Measurements from ENCODE around the gene IRF4.
"Not testable (repeated sequence)": the region's sequence is repeated elsewhere in the genome, so short reads cannot be mapped to it uniquely, and the experiment has no call there.

The IRF4 gene

DNA sequence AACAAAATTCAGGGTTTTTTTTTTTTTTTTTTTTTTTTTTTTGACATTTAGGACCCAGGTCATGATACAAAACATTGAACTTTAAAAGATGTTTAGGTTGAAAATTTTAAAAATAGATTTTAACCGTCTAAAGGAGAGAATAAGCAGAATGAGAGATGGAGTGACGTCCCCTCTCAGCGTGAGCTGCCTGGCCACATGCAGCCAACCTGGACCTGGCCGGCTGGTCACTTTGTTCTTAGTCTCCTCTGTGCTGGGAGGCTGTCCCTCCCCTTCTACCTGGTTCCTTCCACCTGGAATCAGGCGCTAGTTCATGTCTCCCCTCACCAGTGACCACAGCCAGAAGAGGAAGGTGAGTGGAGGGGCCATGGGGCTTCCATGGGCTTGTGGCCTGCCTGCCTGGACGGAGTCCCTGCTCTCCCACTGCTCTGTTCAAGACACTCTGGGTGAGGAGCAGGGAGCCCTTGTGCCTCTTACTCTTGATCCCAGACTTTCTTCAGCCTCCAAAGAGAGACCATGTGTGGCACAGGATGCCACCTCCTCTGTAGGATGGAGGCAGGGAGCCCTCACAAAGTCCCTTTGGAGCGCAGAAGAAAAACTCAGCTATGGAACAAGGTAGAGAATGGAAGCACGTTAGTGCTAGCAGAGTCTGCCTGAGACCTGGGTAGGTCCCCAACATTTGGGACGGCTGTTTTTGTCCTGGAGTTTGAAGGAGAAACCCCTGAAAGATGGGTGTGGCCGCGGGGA lies 31.7 kb downstream of the IRF4 start:
- no peak for DNase-seq

DNA sequence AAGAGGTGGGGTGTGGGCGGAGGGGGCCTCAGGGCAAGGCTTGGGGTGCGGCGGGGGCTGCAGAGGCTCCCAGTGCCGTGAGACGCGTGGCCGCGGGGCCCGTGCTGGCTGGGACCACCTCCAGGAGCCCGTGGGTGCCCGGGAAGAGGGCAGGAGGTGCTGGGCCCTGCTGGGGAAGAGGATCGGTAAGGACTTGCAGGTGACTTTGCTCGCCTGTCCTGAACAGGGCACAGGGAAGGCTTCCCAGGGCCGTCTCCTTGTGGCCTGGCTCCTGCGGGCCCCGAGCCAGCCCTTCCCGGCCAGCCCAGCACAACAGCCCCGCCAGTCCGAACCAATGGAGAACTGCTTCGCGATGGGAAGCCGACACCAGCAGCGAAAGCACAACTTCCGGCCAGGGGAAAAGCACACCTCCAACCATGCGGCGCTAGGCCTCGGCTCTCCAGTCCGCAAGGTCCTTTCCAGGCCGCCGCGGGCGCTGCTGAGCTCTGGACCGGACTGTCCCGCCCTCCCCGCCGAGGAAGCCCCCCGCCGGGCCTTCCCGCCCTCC lies 32.3 kb downstream of the IRF4 start:
- DNase-seq: no peak

DNA sequence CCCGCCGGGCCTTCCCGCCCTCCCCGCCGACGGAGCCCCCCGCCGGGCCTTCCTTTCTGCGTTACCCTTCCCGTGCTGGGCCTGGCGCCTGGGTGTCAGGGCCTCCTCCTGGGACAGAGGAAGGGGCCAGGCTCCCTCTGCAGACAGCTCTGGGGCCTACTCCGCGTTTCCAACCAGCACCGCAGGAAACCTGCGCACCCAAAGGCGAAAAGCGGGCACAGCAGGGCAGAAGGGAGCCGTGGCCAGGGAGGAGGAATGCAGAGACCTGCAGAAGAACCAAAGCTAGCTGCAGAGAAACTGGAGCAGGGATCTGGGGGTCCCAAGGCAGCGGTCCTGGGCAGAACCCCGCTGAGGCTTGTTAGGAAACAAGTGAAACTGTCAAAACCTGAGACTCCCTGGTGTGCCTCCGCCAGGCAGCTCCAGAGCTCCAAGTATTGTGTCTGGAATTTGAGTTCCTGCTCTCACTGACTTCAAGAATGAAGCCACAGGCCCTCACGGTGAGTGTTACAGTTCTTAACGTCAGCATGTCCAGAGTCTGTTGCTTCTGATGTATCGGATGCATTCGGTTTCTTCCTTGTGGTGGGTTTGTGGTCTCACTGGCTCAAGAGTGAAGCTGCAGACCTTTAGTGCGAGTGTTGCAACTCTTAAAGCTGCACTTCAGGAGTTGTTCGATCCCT lies 33.3 kb downstream of the IRF4 start:
- DNase-seq: no peak

DNA sequence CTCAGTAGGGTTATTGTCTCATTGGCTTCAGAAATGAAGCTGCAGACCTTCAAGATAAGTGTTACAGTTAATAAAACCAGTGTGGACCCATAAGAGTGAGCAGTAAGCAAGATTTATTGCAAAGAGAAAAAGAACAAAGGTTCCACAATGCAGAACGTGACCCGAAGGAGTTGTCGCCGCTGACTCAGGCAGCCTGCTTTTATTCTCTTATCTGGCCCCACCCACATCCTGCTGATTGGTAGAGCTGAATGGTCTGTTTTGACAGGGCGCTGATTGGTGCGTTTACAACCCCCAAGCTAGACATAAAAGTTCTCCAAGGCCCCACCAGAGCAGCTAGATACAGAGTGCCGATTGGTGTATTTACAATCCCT lies 33.9 kb downstream of the IRF4 start:
- DNase-seq: not testable (repeated sequence)

DNA sequence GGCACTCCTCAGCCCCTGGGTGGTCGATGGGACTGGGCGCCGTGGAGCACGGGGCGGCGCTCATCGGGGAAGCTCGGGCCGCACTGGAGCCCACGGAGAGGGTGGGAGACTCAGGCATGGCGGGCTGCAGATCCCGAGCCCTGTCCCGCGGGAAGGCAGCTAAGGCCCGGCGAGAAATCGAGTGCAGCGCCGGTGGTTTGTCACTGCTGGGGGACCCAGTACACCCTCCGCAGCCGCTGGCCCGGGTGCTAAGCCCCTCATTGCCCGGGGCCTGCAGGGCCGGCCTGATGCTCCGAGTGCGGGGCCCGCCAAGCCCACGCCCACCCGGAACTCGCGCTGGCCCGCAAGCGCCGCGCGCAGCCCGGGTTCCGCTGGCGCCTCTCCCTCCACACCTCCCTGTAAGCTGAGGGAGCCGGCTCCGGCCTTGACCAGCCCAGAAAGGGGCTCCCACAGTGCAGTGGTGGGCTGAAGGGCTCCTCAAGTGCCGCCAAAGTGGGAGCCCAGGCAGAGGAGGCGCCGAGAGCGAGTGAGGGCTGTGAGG lies 34.7 kb downstream of the IRF4 start:
- DNase-seq: not testable (repeated sequence)

DNA sequence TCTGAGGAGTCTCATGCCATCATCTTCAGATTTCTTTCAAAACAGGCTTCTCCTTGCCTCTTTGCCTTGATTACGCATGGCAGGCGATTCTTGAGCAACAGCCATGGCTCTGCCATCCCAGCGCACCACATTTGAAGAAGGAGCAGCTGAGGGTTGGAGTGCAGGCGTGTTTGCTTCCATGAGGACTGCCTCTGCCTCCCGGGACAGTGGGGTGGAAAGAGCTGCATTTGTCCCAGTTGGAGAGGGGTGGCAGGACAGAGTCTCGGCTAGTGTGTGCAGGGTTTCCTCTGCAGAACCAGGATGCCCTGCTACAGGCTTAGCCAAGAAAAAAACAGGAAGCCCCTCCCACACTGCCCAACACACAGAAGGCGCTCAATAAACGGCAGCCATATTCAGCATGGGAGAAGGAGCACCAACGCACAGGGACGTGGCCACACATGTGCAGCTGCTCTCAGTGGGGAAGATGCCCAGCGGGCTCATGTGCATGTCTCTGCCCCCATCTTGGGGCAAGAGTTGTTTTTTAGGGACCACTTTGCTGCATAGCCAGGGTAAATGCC lies 36.6 kb downstream of the IRF4 start:
- no peak for DNase-seq

DNA sequence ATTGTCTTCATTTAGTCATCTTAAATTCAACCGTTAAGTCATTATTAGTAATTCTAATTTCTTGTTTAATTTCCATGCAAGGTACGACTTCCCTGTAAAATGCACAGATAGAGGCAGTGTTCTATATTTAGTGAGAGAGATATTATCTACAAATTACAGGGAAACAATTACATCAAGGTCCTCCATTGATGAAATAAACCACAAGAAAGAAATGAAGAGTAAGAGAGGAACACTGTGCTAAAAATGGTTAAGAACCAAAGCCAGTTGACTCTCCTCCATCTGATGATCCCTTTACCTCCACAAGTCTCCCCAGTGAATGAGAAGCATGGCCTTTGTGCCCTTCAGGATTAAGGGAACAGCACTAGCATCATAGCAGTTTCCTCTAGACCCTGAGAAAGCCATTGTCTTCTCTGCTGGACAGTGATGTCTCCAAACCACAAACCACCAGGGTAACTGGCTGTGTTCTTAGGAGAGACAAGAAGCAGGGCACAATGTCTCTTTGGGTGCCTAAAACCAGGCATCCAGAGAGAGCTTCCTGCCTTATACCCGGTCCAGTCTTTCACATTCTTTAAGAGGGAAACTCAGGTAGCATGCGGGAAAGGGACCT lies 38.1 kb downstream of the IRF4 start:
- no peak for DNase-seq

DNA sequence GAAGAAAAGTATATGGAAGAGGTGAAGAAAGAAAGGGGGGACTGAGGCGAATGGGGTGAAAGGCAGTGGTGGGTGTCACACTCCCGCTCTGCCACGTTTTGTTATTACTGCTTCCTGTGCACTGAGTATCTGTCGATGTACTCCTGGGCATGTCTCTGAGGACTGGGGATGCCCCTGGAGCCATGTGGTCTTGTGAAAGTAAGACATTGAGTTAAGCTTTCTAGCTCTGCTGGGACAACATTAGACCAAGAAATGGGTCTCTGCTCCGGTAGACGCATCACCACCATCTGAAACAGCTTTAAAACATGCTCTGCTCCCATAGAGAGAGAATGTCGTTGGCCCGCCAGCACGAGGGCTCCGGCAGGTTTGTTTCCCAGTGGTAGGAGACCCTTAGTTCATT lies 40.0 kb downstream of the IRF4 start:
- DNase-seq: no peak

DNA sequence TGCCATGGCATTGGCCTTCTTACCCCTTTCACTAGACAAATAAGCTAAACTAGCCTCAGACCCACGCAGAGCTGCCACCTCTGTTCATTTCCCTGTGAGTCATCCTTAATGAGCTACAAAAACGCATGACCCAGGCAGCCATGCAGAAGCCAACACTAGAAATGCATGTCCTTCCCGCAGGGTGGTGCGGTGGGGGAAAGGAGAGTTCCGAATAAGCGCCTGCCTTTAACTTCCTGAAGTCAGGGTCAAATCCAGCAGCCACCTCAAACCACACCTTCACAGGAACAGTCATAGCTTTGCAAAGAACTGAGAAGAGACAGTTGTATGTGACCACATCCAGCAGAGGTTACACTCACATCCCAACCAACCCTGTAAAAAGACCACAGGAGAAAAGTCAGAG lies 40.4 kb downstream of the IRF4 start:
- no peak for DNase-seq

DNA sequence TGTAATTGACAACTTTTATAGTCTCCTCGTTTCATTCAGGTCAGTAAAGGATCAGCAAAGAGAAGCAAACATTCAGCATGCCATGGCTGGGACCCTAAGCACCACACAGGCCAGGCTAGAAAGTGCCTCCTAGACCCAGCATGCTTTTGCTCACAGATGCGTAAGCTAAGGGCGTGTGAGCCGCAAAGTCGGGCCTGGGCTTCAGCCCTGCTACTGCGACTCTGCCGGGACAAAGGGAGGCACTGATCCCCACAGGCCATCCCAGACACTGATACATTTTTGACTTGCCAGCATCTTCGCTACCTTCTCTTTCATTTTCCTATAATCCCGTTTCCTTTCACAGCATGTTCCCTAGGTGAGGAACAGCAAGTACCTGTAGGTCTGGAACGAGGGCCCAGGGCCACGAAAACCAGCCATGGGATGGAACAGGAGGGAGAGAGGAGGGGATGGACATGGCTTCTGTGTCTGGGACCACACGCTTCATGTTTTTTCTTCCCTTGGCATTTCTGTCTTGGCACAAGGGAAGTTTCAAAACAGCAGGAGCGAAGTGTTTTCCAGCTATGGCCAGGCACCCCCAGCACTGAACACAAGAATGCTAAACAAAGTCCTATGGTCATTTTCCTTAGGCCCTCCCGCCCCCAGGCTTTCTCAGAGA lies 42.6 kb downstream of the IRF4 start:
- DNase-seq: no peak

DNA sequence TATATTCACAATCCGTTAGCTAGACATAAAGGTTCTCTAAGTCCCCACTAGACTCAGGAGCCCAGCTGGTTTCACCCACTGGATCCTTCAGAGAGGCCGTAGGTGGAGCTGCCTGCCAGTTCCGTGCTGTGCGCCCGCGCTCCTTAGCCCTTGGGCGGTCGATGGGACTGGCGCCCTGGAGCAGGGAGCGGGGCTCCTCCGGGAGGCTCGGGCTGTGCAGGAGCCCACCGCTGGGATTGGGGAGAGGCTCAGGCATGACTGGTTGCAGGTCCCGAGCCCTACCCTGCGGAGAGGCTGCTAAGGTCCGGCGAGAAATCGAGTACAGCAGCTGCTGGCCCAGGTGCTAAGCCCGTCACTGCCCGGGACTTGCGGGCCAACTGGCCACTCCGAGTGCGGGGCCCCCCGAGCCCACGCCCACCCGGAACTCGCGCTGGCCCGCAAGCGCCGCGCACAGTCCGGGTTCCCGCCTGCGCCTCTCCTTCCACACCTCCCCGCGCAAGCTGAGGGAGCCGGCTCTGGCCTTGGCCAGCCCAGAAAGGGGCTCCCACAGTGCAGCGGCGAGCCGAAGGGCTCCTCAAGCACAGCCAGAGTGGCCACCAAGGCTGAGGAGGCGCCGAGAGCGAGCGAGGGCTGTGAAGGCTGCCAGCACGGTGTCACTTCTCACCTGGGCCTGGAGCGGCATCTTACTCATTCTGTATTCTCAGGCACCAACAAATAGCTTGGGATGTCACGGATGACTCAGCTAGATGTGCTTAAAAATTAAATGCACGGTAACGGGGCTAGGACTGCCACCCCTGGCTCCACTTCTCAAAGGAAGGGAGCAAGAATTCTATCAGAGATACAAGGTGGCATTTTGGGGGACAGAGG lies 44.1 kb downstream of the IRF4 start:
- DNase-seq: no peak

DNA sequence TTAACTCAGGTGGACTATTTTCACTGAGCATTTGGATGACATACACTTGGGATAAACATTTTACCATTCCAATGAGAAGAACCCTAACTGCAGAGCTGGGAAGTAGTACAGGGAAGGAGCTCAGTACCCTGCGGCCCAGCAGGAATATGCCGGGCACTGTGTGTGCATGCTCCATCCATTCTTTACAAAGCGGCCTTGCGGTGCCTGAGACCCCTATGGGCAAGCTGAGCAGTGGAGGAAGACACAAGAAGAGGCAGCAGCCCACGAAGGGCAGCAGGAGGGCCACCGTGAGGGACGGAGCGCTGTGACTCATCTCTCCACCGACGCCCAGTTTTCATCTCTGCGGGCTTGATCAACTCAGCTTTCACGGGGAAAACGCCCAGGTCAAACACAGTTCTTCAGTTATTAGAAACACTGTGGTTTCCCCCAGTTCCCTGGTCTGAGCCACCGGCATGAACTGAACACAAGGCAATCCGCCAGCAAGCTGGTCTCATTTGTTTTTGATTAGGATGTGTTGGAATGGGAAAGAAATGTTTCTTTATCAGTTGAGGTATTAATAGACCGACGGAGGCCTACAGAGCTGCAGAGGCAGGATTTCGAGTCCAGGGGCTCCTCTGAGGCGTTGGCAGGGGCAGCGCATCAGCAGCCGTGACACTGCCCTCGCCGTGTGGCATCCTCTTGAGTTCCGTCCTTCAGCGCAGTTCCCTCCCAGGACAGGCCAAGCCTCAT lies 44.9 kb downstream of the IRF4 start:
- no peak for DNase-seq

DNA sequence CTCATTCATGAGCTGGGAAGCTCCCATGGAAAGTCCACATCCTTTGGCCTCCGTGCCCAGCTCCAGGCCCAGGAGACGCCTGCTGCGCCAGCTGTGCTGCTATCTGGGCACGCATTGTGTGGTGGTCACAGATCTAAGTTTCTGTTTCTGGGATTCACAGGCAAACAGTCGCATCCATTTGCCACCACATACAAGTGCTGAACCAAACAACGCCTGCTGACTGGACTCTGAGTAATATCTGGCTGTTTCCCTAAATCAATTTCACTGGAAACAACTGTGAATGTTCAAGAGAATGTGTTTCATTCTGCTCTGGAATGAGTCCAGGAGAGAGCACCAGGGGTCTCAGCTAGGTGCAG lies 45.5 kb downstream of the IRF4 start:
- no peak for DNase-seq

DNA sequence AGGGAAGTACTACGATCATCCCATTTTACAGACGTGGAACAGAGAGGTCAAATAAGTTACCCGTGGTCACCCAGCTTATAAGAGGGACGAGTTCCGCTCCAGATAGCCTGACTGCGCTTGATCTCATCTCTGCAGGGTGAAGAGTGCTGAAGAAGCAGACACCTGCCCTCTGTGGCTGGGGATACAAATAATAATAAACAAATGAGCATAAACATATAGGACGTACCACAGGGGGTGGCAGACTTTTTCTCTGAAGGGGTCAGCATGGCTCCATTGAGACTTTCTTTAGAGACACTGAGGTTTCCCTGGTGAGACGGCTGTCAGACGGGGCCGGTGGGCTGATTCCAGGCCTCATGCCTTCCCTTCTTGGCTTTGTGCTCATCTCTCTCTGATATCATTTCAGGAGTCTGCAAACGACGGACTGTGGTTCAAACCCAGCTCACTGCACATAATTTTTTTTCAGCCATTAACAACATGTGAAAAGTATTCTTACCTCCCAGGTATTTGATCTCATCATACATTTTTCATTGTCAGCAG lies 47.1 kb downstream of the IRF4 start:
- DNase-seq: no peak

DNA sequence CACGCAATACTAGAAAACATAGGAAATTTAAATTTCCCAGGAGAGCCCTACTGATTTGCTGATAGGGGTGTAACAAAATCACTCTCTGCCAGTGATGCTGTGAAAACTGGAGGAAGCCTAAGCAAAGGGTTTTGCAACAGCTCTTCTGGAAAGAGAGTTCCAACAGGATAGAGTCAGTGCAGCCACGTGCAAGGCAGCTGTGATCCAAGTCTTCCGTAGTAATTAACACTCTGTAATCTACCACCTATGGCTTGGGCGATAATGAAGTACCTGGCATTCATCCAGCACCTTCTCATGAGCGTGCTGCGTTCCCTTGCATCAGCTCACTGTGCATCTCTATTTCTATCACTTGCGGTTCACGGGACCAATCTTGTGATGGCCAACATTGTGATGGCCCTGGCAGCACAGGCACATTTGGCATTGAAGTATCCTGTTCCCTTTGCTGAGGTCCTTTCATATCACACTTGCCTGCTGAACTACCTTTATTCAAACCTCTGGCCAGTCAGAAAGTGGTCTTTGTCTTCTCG lies 48.2 kb downstream of the IRF4 start:
- peak; percentile 5 to 54 for DNase-seq

DNA sequence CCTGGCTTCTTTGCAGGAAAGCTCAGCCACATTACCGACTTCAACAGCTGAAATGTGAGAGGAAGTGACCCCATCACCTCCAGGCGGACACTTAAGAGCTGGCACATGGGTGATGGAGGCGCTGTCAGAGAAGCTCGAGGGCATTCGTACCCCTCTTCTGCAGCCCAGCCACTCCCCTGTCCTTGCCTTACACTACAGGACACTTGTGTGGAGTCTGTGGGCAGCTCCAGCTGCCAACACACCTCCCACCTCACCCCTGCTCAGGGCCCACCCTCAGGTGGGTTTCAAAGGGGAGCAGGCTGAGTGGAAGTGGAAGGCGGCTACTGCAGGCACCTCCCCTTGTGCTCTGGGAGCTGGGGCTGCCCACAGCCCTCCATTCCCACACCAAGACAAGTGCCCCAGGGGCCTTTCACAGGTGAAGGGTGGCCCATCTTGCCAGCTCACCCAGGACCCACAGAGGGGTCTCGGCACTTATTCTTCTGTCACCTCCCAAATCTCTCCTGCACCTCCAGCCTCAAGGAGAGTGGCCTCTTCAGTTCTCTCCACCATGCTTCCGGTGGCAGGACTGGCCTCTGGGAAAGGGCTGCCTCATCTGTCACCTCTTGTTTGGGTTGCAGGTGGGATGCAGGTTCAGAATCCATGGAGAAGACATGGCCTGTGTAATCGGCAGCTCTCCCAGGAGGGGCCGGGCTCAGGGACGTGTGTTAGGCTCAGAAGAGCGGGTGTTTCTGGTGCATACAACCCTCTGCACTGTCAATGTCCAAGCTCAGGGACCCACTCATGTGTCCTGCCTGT lies 49.8 kb downstream of the IRF4 start:
- DNase-seq: no peak

DNA sequence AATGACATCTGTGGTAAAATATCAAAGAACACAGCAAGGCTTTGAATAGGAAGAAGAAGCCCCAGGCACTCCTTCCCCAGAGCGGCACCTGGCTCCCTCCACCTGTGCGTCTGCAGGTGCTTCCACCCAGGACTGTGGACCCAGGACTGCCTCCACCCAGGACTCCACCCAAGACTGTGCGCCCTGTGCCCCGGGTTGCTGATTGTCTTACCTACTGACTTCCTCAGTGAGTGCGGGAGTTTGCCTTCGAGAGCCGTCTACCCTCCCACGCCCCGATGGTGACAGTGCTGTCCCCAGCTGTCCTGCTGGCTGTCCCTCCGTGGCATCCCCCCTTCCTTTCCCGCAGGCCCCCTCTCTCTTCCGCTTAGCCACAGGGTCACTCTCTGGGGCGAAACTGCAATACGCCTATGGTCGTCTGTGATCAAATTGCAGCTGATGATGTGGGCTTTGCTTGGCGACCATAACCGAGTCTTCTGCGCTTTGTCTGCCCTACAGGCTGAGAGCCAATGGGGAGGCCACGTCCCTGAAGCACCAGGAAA lies 52.1 kb downstream of the IRF4 start:
- no peak for DNase-seq

DNA sequence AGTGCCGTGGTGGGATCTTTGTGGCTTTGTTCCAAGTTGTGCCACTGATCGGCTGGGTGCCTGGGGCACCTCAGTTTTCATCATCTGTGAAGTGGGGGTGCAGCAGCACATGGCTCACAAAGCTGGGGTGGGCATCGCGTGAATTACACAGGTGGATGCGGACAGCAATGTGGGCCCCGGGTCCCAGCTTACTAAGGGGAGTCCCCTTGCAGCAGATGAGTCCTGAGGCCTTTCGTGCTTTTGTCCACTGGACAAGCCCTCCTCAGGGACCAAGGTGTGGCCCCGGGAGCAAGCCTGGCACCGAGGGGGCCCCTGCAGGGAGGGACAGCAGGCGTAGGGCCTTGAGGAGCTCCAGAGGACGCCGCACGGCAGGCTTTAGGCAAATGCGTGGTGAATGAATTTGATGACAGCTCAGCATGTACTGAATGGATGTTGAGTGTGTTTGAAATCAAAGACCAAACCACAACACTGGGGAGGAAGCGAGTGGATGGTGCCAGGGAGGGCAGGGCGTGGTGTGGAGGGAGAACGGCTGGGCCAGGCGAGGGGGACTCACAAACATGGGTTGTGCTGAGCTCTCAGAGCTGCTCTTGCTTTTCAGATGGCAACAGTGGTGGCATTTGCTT lies 53.2 kb downstream of the IRF4 start:
- no peak for DNase-seq
